Measurements from ENCODE around the gene MYEOV.

DNA sequence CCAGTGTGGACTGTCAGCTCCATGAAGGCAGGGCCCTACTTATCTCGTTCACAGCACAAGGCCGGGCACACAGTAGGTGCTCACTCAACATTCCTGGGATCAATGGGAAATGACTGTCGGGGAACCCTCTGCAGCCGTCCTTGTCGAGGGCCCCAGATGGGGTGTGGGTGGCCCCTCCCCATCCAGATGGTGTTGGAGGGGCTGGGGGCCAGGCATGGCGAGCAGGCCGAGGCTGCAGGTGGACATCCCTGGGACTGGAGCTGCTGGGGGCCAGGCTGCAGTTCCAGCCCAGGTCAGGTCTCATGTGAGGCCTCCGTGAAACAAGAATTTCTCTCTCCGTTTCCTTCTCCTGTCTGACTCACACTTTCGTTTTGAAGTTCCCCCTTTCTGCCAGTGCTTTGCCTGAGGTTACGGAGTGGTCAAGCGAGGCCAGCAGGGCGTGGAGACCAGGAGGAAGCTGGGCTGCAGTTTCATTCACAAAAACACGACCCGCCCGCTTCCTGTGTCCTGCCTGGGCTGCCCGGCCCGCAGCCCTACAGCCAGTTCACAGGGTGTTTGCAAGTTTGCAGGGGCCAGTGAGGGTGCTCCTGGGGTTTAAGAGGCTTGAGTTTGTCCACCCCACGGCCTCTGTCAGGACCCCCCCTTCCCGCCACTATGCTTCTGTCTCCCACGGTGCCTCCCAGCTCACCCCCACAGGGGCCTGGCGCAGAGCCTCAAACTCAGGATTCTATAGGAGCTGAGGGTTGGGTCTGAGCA is 4.5 kb downstream of the MYEOV start:
- TF ChIP-seq, protein P1, sequence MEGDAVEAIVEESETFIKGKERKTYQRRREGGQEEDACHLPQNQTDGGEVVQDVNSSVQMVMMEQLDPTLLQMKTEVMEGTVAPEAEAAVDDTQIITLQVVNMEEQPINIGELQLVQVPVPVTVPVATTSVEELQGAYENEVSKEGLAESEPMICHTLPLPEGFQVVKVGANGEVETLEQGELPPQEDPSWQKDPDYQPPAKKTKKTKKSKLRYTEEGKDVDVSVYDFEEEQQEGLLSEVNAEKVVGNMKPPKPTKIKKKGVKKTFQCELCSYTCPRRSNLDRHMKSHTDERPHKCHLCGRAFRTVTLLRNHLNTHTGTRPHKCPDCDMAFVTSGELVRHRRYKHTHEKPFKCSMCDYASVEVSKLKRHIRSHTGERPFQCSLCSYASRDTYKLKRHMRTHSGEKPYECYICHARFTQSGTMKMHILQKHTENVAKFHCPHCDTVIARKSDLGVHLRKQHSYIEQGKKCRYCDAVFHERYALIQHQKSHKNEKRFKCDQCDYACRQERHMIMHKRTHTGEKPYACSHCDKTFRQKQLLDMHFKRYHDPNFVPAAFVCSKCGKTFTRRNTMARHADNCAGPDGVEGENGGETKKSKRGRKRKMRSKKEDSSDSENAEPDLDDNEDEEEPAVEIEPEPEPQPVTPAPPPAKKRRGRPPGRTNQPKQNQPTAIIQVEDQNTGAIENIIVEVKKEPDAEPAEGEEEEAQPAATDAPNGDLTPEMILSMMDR (IDR thresholded peaks at IDR 0.05) = no peak
- no peak for TF ChIP-seq POLR2A (IDR thresholded peaks at IDR 0.05)
